HepG2 (cell line): ENCODE results near the gene HES6. TPM values are rescaled to one million over a fixed set of nuclear protein-coding genes. Genes with fewer than 3 reads are reported as not detected.

ENCODE experiments used
- EZH2 ChIP-seq: conservative IDR thresholded peaks from 2 replicates; pipeline ENCODE4 v1.6.1; 2012; ENCODE audit warnings: mild to moderate bottlenecking, low read depth, low read length, moderate library complexity
- FOXA3 ChIP-seq: IDR thresholded peaks from 2 replicates; pipeline ENCODE4 v1.6.1; 2016; ENCODE audit warnings: missing genetic modification reagents, missing compliant biosample characterization
- GTF2F1 ChIP-seq: fragments of 150-350 bp; IDR thresholded peaks from 2 replicates; pipeline ENCODE4 v1.6.1; 2014; ENCODE audit warnings: low read length
- HNF4G ChIP-seq, 2 experiments: sonication (generic) in 1 of 2; formaldehyde crosslinking in 1 of 2; IDR thresholded peaks; 2 replicates each; pipeline versions ENCODE4 v1.4.0 to v1.6.1; 2011 to 2020; ENCODE audit warnings: borderline replicate concordance in 2 of 2, low read depth in 2 of 2, mild to moderate bottlenecking in 2 of 2, low read length in 1 of 2, missing genetic modification reagents in 1 of 2, moderate library complexity in 1 of 2
- JARID2 ChIP-seq: sonication (generic); formaldehyde crosslinking; IDR thresholded peaks from 2 replicates; pipeline ENCODE4 v1.8.1; 2023; ENCODE audit warnings: missing genetic modification reagents, inconsistent platforms; ENCODE audit not compliant: insufficient replicate concordance
- MAZ ChIP-seq, 2 experiments: sonication (generic) in 1 of 2; formaldehyde crosslinking in 1 of 2; IDR thresholded peaks; 2 replicates each; pipeline versions ENCODE4 v1.5.0 to v1.6.1; 2012 to 2020; ENCODE audit warnings: low read depth in 2 of 2, mild to moderate bottlenecking in 2 of 2, borderline replicate concordance in 1 of 2, improper control_type of control experiment in 1 of 2, low read length in 1 of 2, missing genetic modification reagents in 1 of 2, moderate library complexity in 1 of 2
- NFKB2 ChIP-seq: sonication (generic); formaldehyde crosslinking; IDR thresholded peaks from 2 replicates; pipeline ENCODE4 v1.4.0; 2020; ENCODE audit warnings: missing genetic modification reagents, borderline replicate concordance
- NR1H2 ChIP-seq: sonication (generic); formaldehyde crosslinking; IDR thresholded peaks from 2 replicates; pipeline ENCODE4 v1.8.1; 2022; ENCODE audit warnings: low read depth, missing genetic modification reagents, borderline replicate concordance
- PTBP1 ChIP-seq: fragments of 200-400 bp; formaldehyde crosslinking; IDR thresholded peaks from 2 replicates; pipeline ENCODE4 v1.6.1; 2018; ENCODE audit warnings: low read length, low read depth; ENCODE audit not compliant: poor library complexity, severe bottlenecking
- RBM39 ChIP-seq: fragments of 200-400 bp; formaldehyde crosslinking; IDR thresholded peaks from one replicate; pipeline ENCODE4 v1.6.1; 2018; ENCODE audit warnings: antibody characterized with exemption, mild to moderate bottlenecking, low read depth, low read length; ENCODE audit not compliant: poor library complexity, severe bottlenecking
- SP1 ChIP-seq, 2 experiments: fragments of 450-650 bp in 1 of 2; sonication (generic) in 1 of 2; formaldehyde crosslinking in 1 of 2; IDR thresholded peaks; 2 replicates each; pipeline versions ENCODE4 v1.4.0 to v1.6.1; 2016 to 2020; ENCODE audit warnings: missing genetic modification reagents in 1 of 2
- TEAD2 ChIP-seq: sonication (generic); formaldehyde crosslinking; IDR thresholded peaks from 2 replicates; pipeline ENCODE4 v1.9.0; 2021; ENCODE audit warnings: missing genetic modification reagents
- ZNF431 ChIP-seq: sonication (generic); formaldehyde crosslinking; IDR thresholded peaks from 2 replicates; pipeline ENCODE4 v1.9.0; 2022; ENCODE audit warnings: missing genetic modification reagents, low read depth, mild to moderate bottlenecking, borderline replicate concordance
- ZNF570 ChIP-seq: sonication (generic); formaldehyde crosslinking; IDR thresholded peaks from 2 replicates; pipeline ENCODE4 v1.4.0; 2020; ENCODE audit warnings: mild to moderate bottlenecking, missing genetic modification reagents, borderline replicate concordance
- ZNF607 ChIP-seq: sonication (generic); formaldehyde crosslinking; IDR thresholded peaks from 2 replicates; pipeline ENCODE4 v1.5.1; 2020; ENCODE audit warnings: missing genetic modification reagents, mild to moderate bottlenecking, borderline replicate concordance
- ZNF792 ChIP-seq: IDR thresholded peaks from 2 replicates; pipeline ENCODE4 v1.6.1; 2016
- polyA plus RNA-seq, 8 experiments: library from polyadenylated mRNA; depleted of rRNA in 3 of 8; stranded (reverse) in 7 of 8; unstranded in 1 of 8; fragments of >200 nt; fragmentation: Illumina TruSeq in 4 of 8; extraction: Trizol in 4 of 8; gene quantifications; 2 replicates each; pipeline versions ENCODE4 v1.2.1 to v1.2.3, GENCODE V29; 2011 to 2016; ENCODE audit warnings: low read depth in 4 of 8, missing spikeins in 1 of 8, mixed read lengths in 1 of 8; ENCODE audit not compliant: insufficient read depth in 1 of 8
- total RNA-seq, 5 experiments: library from RNA; depleted of rRNA; stranded (reverse); fragments of >200 nt; fragmentation: Illumina TruSeq; extraction: Trizol; gene quantifications; 2 replicates each; pipeline ENCODE4 v1.2.3, GENCODE V29; 2016; ENCODE audit warnings: low read depth in 1 of 5
- TF ChIP-seq, protein P1 (sequence below): sonication (generic); formaldehyde crosslinking; IDR thresholded peaks from 2 replicates; pipeline ENCODE4 v1.5.0; 2020; ENCODE audit warnings: missing genetic modification reagents
- TF ChIP-seq, protein P2 (sequence below): fragments of 450-650 bp; IDR thresholded peaks from 2 replicates; pipeline ENCODE4 v1.6.1; 2016
- TF ChIP-seq, protein P3 (sequence below): sonication (generic); formaldehyde crosslinking; IDR thresholded peaks from 2 replicates; pipeline ENCODE4 v1.5.0; 2020; ENCODE audit warnings: missing genetic modification reagents
- TF ChIP-seq, protein P4 (sequence below): sonication (generic); formaldehyde crosslinking; IDR thresholded peaks from 2 replicates; pipeline ENCODE4 v1.8.0; 2022; ENCODE audit warnings: missing genetic modification reagents, mild to moderate bottlenecking, borderline replicate concordance
- TF ChIP-seq, protein P5 (sequence below): sonication (generic); formaldehyde crosslinking; IDR thresholded peaks from 2 replicates; pipeline ENCODE4 v1.4.0; 2020; ENCODE audit warnings: missing genetic modification reagents, mild to moderate bottlenecking, borderline replicate concordance

HES6 gene
- total and polyA plus RNA-seq, 2 of the 13 experiments (the other 11 are each of a cell fraction or from before 2014, with no cell fraction given) = 19.5 to 82.8 TPM

DNA sequence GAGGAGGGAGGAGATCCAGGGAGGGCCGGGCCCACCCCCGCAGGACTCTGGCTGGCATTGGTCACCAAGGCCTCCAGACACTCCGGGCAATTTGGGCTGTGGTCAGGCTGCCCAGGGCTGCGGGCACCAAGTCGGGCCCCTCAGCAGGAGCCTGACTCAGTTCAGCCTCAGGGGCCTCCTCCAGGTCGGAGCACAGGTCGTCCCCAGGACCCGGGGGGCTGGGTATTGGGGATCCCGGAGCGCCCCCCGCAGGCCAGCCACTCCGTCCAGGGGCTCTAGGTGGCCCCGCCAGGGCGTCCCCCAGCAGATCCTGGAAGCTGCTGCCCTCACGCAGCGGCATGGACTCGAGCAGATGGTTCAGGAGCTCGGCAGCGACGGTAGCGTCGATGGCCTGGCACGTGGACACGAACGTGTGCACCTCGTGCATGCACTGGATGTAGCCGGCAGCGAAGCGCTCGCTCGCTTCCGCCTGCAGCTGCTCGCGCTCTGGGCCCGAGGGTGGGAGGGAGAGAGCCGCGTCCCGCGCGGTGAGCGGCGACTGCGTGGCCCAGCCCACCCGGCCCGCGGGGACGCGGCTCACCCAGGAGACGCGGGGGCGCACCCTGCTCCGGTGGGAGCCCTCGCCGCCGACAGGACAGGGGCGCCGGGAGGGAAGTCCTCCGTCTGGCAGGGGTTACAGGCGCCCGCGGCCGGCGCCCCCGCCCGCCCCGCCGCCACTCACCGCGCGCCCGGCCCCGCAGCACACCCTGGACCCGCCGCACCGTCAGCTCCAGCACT lies 884 bp downstream of the HES6 start (continued):
- TF ChIP-seq JARID2 (CRISPR knock-in tag) (peak; percentile 90), NR1H2 (peak; percentile 99), PTBP1 (no peak), SP1 (IDR thresholded peaks at IDR 0.05) (no peak), SP1 (CRISPR knock-in tag; IDR thresholded peaks at IDR 0.05) (peak; percentile 67), MAZ (IDR thresholded peaks at IDR 0.05; ENCODE audit: borderline replicate concordance, low read depth, low read length) (no peak), MAZ (CRISPR knock-in tag; IDR thresholded peaks at IDR 0.05; ENCODE audit: low read depth) (peak; percentile 91), ZNF607 (peak; percentile 99), ZNF431 (CRISPR knock-in tag) (peak; percentile 98), NFKB2 (peak; percentile 99), RBM39 (peak; percentile 15), HNF4G (IDR thresholded peaks at IDR 0.05; ENCODE audit: borderline replicate concordance, low read depth, low read length) (no peak), HNF4G (CRISPR knock-in tag; IDR thresholded peaks at IDR 0.05; ENCODE audit: borderline replicate concordance, low read depth) (no peak), TEAD2 (peak; percentile 99), FOXA3 (peak; percentile 68), ZNF570 (peak; percentile 91; the same call in 1 of the 2 replicates), ZNF792 (CRISPR knock-in tag) (peak; percentile 97), GTF2F1 (no peak), EZH2 (no peak)
- TF ChIP-seq, protein P1, sequence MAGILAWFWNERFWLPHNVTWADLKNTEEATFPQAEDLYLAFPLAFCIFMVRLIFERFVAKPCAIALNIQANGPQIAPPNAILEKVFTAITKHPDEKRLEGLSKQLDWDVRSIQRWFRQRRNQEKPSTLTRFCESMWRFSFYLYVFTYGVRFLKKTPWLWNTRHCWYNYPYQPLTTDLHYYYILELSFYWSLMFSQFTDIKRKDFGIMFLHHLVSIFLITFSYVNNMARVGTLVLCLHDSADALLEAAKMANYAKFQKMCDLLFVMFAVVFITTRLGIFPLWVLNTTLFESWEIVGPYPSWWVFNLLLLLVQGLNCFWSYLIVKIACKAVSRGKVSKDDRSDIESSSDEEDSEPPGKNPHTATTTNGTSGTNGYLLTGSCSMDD = peak; percentile 98
- TF ChIP-seq, protein P2, sequence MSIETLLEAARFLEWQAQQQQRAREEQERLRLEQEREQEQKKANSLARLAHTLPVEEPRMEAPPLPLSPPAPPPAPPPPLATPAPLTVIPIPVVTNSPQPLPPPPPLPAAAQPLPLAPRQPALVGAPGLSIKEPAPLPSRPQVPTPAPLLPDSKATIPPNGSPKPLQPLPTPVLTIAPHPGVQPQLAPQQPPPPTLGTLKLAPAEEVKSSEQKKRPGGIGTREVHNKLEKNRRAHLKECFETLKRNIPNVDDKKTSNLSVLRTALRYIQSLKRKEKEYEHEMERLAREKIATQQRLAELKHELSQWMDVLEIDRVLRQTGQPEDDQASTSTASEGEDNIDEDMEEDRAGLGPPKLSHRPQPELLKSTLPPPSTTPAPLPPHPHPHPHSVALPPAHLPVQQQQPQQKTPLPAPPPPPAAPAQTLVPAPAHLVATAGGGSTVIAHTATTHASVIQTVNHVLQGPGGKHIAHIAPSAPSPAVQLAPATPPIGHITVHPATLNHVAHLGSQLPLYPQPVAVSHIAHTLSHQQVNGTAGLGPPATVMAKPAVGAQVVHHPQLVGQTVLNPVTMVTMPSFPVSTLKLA = peak; percentile 29; the same call in 1 of the 2 replicates
- TF ChIP-seq, protein P3, sequence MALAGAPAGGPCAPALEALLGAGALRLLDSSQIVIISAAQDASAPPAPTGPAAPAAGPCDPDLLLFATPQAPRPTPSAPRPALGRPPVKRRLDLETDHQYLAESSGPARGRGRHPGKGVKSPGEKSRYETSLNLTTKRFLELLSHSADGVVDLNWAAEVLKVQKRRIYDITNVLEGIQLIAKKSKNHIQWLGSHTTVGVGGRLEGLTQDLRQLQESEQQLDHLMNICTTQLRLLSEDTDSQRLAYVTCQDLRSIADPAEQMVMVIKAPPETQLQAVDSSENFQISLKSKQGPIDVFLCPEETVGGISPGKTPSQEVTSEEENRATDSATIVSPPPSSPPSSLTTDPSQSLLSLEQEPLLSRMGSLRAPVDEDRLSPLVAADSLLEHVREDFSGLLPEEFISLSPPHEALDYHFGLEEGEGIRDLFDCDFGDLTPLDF (CRISPR knock-in tag) = peak; percentile 73
- TF ChIP-seq, protein P4, sequence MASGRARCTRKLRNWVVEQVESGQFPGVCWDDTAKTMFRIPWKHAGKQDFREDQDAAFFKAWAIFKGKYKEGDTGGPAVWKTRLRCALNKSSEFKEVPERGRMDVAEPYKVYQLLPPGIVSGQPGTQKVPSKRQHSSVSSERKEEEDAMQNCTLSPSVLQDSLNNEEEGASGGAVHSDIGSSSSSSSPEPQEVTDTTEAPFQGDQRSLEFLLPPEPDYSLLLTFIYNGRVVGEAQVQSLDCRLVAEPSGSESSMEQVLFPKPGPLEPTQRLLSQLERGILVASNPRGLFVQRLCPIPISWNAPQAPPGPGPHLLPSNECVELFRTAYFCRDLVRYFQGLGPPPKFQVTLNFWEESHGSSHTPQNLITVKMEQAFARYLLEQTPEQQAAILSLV = peak; percentile 99
- TF ChIP-seq, protein P5, sequence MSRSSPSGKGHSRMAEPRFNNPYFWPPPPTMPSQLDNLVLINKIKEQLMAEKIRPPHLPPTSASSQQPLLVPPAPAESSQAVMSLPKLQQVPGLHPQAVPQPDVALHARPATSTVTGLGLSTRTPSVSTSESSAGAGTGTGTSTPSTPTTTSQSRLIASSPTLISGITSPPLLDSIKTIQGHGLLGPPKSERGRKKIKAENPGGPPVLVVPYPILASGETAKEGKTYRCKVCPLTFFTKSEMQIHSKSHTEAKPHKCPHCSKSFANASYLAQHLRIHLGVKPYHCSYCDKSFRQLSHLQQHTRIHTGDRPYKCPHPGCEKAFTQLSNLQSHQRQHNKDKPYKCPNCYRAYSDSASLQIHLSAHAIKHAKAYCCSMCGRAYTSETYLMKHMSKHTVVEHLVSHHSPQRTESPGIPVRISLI (CRISPR knock-in tag) = no peak
